ENCODE results near the gene SLC1A6. TPM values are rescaled to one million over a fixed set of nuclear protein-coding genes. Genes with fewer than 3 reads are reported as not detected.

Gene SLC1A6
- total and polyA plus RNA-seq, 5 donors: not detected

- Histone ChIP-seq H3K4me3 (ENCODE audit: low read length) (no peak overlapping the region), H3K27me3 (ENCODE audit: control insufficient read depth, insufficient read depth) (no peaks in the 10 kb centered on the region), H3K27ac (ENCODE audit: low read length) (no peak overlapping the region), H3K9me3 (ENCODE audit: control insufficient read depth, low read length) (no peaks in the 10 kb centered on the region), H3K4me1 (ENCODE audit: control insufficient read depth, insufficient read depth, low read length) (no peaks in the 10 kb centered on the region)
- 68% methylated on average over 6 of the region's 6 CpGs for WGBS
- intact Hi-C loops (cut with DNase I): no loop called here
- DNase-seq (no peak), ATAC-seq (no peak)
Observed at GRCh38 chr19:14915116-14915515, 64.5 kb downstream of the SLC1A6 start.

GRCh38 chr19:14906711-14907110 lies 73.0 kb downstream of the SLC1A6 start:
- H3K4me3 ChIP-seq (ENCODE audit: low read length): no peak overlapping the region
- intact Hi-C loops (cut with DNase I): no loop called here
- no peak for ATAC-seq
- H3K9me3 ChIP-seq (ENCODE audit: control insufficient read depth, low read length): no peaks in the 10 kb centered on the region
- no peak for DNase-seq
- no peak overlapping the region for H3K27ac ChIP-seq (ENCODE audit: low read length)
- 77% methylated on average over 4 of the region's 4 CpGs for WGBS
- no peaks in the 10 kb centered on the region for H3K4me1 ChIP-seq (ENCODE audit: control insufficient read depth, insufficient read depth, low read length)
- H3K27me3 ChIP-seq (ENCODE audit: control insufficient read depth, insufficient read depth): no peaks in the 10 kb centered on the region

GRCh38 chr19:14901675-14902260 lies 77.9 kb downstream of the SLC1A6 start:
- DNase-seq: no peak
- no peak for ATAC-seq
- no peaks in the 10 kb centered on the region for H3K9me3 ChIP-seq (ENCODE audit: control insufficient read depth, low read length)
- WGBS: 32% methylated on average over 2 of the region's 2 CpGs
- intact Hi-C loops (cut with DNase I): no loop called here
- H3K4me1 ChIP-seq (ENCODE audit: control insufficient read depth, insufficient read depth, low read length): no peaks in the 10 kb centered on the region
- H3K27ac ChIP-seq (ENCODE audit: low read length): no peak overlapping the region
- H3K27me3 ChIP-seq (ENCODE audit: control insufficient read depth, insufficient read depth): no peaks in the 10 kb centered on the region
- H3K4me3 ChIP-seq (ENCODE audit: low read length): no peak overlapping the region

Other genes with a start within 250 kb of the SLC1A6 start
- gene ADGRE2, start 201.3 kb downstream of the SLC1A6 start, total RNA-seq: 1 to 10 TPM in 2 of 4 donors, under 1 TPM in 2; 0.51 to 1.4 (median 0.98) TPM
- 0.25 TPM for gene ADGRE2, start 201.3 kb downstream of the SLC1A6 start, polyA plus RNA-seq
- gene OR7A5, start 144.7 kb downstream of the SLC1A6 start, total RNA-seq: not detected
- gene OR7A5, start 144.7 kb downstream of the SLC1A6 start, polyA plus RNA-seq: 0.02 TPM
- not detected for gene OR7C1, start 144.7 kb downstream of the SLC1A6 start, total RNA-seq
- 0.05 TPM for gene OR7C1, start 144.7 kb downstream of the SLC1A6 start, polyA plus RNA-seq
- not detected for gene OR7A10, start 130.9 kb downstream of the SLC1A6 start, total RNA-seq
- gene OR7A10, start 130.9 kb downstream of the SLC1A6 start, polyA plus RNA-seq: not detected
- gene OR7A17, start 93.7 kb downstream of the SLC1A6 start, total RNA-seq: not detected
- gene OR7A17, start 93.7 kb downstream of the SLC1A6 start, polyA plus RNA-seq: not detected
- not detected for gene OR7C2, start 38.4 kb downstream of the SLC1A6 start, total RNA-seq
- gene OR7C2, start 38.4 kb downstream of the SLC1A6 start, polyA plus RNA-seq: not detected
- not detected for gene CASP14, start 69.6 kb upstream of the SLC1A6 start, total RNA-seq
- not detected for gene CASP14, start 69.6 kb upstream of the SLC1A6 start, polyA plus RNA-seq
- gene OR1I1, start 102.3 kb upstream of the SLC1A6 start, total RNA-seq: not detected
- not detected for gene OR1I1, start 102.3 kb upstream of the SLC1A6 start, polyA plus RNA-seq
- 10 to 100 TPM; 15.2 to 20.9 (median 16.5) TPM for gene SYDE1, start 127.5 kb upstream of the SLC1A6 start, total RNA-seq
- 11.3 TPM for gene SYDE1, start 127.5 kb upstream of the SLC1A6 start, polyA plus RNA-seq
- 10 to 100 TPM; 11.3 to 22.1 (median 17.2) TPM for gene NOTCH3, start 221.1 kb upstream of the SLC1A6 start, total RNA-seq
- gene NOTCH3, start 221.1 kb upstream of the SLC1A6 start, polyA plus RNA-seq: 10.9 TPM

Data from right cardiac atrium (tissue), 5 donors.